Femur (tissue), 1 donor: ENCODE data around the gene CHST11.
"Not testable (repeated sequence)": the region's sequence is repeated elsewhere in the genome, so short reads cannot be mapped to it uniquely, and the experiment has no call there.

Experiments
- DNase-seq: peaks from one replicate; pipeline ENCODE4 v3.0.0-alpha.2; 2017

Gene CHST11

DNA sequence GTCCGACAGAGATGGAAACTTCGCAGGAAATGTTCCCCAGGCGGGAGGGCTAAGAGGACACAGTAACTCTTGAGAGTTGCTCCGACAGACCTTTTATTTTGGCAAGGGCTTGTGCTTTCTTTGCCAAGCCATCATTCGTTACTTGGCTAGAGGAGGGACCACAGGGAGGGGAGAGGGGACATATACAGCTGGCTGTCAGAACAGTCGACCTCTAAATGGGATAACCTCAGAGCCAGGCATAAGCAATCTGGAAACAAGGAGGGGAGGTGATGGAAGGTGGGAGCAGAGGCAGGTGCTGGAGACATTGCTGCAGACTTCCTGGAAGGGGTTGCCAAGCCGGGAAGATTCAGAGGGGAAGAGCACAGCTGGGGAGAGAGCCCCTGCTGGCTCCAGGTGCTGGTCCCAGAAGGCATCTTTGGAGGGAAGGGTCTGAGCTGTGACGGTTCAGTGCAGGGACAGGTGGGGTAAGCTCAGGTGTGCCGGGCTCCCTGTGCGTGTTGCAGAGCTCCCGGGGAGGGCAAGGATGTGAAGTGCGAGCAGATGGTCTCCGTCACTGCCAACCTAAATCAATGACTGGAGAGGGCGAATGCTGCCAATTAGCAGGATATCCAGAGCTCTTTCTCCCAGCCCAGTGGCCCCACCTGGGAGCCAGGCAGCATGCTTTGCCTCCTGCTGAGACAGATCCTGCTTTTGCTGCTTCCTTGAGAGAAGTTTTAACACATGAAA lies 50.1 kb downstream of the CHST11 start:
- peak; percentile 33 for DNase-seq

DNA sequence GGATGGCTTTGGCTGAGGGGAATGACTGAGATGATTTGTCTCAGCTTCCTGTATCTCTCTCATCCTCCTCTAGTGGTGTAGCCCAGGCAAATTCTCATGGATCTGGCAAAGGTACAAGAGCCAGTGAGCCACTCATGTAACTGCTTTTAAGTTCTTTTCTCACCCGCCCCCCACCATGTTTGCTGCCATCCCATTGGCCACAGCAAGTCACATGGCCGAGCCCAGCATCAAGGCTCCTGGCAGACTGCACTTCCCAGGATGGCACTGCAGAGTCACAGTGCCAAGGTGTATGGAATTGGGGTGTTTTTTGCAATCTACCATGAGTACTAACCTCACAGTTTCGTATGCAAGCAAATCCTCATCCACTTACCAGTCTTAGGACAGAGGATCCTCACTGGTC lies 50.9 kb downstream of the CHST11 start:
- DNase-seq, result no peak

DNA sequence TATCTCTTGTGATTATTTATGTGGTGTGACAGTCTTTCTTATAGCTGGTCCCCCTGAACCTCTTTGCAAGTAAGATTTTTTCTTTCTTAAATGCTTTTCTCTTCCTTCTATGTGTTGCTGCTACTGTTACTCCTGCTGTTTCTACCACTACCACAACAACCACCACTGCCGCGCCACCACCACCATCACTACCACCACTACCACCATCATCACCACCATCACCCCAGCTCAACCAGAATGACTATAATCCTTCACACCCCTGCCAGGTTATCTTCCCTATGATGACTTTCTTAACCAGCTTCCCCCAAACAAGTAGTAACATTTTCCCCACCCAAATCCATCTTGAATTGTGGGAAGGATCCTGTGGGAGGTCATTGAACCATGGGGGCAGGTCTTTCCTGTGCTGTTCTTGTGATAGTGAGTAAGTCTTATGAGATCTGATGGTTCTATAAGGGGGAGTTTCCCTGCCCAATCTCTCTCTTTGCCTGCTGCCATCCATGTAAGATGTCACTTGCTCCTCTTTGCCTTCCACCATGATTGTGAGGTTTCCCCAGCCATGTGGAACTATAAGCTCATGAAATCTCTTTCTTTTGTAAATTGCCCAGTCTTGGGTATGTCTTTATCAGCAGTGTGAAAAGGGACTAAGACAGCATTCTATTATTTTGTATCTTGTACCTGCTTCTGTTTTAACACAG lies 52.2 kb downstream of the CHST11 start:
- DNase-seq, result no peak

DNA sequence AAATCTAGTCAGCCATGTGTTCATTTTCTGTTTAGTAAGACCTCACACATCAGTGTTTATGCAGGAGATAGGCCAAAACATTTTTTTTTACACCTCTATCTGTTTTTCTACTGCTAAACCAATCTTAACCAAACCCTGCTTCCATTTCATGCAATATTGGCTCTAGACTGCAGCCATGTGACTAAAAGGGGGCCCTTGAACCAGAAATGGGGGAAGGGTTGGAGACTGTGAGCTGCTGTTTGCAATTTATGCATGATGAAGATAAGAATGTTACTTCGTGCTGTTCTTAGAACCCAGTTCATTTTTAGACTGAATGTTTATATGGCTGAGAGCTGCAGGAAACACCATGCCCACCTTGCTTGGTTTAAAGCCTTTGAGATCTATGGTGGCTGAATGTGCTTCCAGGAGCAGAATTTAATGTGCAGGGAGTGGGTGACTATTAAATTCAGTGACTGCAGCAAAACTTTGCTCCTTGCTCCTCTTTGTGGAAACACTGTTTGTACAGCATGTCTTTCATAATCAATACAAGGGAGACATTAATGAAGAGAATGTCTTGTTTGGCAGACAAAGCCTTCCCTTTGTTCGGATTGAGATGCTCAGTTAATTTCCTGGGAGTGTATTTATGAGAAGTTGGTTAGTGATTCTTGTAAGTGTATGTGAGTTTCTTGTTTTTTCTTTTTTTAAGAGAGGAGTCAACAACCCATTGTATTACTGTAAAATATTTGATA lies 53.6 kb downstream of the CHST11 start:
- DNase-seq, result no peak

DNA sequence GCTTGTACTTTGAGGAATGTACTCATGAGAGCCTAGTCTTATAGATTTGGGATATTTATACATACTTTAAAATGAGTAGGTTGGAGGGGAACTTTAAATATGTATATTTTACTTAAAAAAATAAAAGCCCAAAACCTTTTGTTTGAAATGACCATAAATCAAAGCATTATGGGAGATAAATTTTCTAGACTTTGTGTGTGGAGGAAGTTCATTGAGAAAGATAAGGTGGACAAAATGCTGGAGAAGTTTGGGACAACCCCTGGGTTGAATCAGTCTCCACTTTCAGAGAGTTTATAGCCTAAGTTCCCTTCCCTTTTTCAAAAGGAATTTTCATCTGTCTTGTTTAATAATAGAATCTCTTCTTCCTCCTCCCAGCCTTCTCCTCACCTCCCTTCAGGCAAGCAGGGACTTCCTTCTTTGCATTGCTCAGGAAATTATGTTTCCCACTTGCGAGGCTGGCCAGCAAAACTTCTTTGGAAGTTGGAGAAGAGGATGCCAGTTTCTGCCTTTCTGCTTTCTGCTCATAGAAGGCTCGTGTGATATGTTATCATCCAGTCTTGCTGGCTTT lies 54.2 kb downstream of the CHST11 start:
- DNase-seq, result no peak

DNA sequence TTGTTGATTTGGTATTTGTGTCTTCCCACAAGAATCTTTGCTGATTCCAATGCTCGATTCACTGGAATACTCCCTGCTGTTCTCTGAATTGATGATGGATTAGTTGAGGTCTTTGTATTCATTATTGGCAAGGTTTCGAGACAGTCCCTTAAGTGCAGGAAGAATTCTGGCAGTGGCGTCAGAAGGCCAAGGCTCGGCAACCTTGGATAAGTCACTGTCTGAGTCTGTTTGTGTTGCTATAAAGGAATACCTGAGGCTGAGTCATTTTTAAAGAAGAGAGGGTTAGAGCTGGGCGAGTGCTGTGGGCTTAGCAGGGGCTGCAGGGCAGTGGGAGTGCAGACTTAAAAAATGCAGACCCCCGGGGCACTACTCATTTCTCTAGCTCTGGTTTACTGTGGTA lies 56.9 kb downstream of the CHST11 start:
- no peak for DNase-seq

DNA sequence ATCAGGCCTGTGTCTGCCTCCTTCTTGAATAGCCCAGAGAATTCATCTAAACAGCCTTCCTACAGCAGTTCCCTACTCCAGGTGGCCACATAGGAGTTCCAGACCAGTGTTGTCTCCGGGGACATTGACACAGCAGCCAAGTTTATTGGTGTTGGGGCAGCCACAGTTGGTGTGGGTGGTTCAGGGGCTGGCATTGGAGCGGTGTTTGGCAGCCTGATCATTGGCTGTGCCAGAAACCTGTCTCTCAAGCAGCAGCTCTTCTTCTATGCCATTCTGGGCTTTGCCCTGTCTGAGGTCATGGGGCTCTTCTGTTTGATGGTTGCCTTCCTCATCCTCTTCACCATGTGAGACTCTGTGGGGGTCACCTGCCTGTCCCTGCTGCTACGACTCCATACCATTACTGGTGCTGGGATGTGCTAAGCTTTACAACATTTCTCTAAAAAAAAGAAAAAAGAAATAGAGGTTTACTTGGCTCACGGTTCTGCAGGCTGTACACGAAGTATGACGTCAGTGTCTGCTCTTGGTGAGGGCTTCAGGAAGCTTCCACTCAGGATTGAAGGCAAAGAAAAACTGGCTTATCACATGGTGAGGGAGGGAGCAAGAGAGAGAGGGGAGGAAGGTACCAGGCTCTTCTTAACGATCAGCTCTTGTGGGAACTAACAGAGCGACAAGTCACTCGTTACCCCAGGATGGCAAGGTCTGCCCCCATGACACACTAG lies 57.5 kb downstream of the CHST11 start:
- DNase-seq, result no peak

DNA sequence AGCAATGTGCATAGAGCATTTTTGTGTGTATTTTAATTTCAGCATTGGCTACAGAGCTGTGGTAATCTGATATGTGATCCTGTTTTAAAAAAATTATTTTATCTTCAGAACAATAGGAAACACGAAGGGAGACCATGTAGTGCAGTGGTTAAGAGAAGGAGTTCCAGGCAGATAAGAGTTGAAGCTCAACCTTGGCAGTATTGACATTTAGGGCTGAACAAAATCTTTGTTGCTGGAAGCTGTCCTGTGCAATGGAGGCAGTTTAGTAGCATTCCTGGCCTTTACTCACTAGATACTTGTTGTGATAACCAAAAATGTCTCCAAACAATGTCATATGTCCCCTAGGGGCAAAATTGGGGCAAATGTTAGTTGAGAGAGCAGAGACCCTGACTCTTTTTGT lies 59.2 kb downstream of the CHST11 start:
- DNase-seq, result no peak

DNA sequence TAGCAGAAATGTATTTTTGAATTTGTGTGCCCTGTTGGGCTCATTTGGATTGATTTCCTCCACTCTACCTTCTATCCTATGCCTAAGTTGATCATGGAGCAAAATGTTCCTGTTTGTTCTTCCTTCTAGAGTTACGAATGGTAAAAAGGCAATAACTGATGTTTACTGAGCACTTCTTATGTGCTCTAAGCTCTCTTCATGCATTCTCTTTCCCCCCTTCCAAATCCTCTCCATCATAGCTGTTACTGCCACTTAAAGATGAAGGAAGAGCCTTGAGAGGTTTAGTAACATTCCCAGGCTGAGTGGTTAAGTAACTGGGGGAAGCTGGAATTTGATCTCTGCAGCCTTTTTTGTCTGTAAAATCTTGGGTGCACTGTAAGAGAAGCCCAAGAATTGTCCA lies 60.1 kb downstream of the CHST11 start:
- no peak for DNase-seq

DNA sequence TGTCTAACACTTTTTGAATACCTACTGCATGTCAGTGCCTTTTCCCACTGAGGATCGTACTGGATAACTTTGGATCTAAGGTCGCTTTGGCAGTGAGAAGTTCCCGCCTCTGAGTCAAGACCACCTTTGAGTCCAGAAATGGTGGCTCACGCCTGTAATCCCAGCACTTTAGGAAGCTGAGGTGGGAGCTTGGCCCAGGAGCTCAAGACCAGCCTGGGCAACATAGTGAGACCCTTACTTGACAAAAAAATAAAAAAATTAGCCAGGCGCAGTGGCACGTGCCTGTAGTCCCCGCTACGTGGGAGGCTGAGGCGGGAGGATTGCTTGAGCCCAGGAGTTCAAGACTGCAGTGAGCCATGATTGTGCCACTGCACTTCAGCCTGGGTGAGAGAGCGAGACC lies 61.1 kb downstream of the CHST11 start:
- no peak for DNase-seq

DNA sequence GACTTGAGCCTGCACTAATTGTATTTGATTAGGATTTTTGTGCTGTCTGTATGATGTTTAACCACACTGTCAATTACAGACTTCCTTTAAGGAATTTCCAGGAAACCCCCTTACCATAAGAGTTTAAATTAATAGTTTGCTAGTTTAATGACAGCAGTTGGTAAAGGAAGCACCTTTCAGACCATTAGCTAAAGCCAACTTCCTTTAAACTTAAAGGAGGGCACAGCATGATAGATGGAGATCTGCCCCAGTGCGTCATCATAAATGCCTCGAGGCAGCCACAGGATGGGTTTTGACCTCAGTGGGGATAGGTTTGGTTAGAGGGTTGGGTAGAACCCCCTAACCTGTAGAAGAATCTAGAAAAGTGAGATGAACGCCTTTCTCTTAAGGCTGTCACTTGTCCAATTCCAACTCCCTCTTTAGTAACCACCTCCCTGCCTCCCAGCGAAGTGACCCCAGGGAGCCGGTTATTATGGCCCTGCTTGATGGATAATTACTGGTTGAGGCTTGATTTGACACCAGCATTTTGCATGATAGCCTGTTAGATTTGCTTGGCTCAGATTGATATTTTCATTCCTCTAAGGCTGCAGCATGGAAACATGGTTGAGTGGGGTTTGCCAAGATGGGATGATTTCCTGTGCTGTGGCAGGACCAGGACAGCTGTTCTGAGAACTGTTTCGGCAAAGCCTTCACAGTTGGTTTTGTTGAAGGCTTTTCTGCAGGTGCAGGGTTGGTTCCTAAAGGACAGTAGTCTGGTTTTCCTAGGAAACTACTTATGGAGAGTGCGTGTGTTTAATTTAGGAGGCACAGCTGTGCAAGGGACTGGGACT lies 62.7 kb downstream of the CHST11 start:
- DNase-seq, result no peak

DNA sequence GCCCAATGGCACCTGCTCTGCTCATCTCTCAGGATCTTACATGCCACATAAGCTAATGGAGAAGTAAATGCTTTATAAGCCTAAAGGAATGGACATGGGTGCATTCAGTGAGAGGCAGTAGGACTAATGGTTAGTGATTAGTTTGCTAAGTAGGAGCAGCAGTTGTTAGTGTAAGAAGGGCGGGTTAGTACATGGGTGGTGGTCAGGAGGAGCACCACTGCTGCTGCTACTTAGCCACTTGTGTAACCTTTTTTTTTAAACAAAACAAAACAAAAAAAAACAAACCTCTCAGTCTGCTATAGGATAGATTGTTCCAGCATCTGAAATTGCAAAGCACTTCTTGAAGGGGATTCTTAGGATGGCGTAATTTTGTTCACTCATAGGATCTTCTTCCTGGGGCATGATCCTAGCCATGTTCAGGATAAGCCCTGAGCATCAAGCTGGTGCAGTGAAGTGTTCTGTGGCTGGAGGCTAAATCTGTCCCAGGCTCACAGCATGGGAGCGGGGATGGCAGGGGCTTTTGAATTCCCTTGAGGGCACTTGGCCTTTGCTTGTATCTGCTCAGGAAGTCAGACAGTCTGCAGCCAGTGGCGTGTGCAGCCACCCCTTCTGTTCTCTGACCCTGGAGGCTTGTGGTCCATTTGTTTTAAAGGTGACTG lies 63.6 kb downstream of the CHST11 start:
- no peak for DNase-seq

DNA sequence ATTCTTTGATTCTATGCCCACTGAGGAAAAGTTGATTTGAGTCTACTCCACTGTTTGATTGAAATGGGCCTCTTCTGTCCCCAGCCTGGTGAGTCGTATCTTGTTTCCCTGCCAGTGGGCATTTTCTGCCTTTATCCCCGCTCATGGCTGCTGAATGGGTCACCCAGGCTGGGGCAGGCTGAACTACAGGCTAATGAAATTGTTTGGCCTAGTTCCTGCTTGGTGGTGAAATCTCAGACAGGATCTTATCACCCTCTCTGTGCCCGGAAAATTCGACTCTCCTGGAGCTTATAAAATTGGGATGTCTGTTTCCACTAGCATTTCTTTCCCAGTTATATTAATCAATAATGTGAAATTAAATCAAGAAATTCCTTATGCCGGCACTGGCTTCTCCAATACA lies 65.0 kb downstream of the CHST11 start:
- no peak for DNase-seq

DNA sequence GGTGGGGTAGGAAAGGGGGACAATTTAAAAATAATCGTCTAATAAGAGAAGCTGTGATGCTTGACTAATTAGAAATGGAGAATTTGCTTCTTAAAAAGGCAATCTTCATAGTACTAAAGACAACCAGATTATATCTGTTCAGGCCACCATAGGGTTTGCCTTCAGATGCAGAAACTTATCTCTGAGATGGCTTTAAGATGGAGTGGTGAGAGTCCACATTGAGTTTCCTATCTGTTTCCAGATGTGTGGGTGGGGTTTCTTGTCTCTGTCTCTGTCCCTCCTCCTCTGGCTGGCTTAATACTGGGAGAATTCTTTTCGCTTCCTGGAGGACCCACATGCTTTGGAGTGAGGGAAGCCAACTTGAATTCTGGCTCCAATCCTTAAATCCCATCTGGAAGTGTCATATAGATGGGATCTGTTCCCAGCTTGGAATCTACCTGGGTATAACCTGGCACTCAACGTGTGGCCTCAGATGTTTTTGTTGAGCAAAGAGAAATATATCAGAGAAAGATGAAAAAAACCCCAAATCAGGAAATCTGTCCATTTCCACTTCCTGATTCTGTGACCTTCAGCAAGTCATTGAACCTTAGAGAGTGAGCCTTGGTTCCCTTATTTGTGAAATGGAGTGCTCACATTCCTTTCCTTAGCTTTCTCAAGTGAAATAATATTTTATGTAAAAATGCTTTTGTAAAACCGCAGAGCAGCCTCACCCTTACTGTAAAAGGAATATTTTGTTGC lies 66.4 kb downstream of the CHST11 start:
- no peak for DNase-seq

DNA sequence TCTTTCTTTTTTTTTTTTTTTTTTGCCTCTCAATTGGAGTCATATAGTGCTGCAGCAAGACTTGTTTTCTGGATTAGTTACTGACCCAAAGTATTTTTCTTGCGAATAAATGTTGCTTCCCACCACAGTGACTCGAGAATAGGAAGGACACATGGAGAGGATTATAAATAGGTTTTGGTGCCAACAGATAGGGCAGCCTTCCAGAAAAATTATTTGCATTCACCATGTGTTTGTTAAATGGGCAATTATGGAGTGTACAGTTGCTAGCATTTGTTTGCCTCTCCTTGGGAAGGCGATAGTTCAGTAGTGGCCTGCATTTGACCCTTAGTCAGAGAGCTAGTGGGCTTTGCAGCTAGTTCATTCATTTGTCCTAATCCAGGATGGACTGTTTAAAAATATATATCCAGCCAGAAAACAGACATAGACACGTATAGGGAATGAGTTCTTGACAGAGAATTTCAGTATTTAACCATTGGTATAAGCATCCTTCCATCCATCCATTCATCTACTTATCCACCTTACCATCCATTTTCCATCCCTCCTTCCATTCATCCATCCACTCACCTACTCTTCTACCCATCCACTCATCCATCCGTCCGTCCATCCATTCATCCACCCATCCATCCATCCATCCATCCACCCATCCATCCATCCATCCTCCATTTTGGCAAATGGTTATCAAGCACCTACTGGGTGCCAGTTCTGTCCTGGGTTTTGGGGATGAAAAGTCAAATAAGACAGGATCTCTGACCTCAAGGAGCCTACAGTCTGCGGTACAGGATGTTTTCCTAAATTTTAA lies 67.5 kb downstream of the CHST11 start:
- DNase-seq, result no peak

DNA sequence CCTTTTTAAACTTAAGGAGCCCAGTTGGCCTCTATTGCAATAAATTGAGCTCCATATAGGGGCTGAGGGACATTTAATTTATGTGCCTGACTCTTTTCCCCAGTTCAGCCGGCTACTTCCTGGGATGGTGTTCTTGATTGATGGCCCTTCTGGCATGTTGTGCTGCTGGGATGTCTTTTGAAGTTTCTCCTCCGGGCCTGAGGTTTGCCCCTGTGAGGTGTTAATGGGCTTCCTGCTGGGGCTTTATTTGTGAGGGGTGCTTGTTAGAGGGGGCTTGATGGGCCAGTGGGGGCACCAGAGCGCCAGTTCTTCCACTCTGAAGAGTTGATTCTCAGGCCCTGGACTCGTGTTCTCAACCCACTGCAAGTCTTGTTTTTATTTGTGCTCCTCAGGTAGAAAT lies 69.6 kb downstream of the CHST11 start:
- DNase-seq, result no peak

DNA sequence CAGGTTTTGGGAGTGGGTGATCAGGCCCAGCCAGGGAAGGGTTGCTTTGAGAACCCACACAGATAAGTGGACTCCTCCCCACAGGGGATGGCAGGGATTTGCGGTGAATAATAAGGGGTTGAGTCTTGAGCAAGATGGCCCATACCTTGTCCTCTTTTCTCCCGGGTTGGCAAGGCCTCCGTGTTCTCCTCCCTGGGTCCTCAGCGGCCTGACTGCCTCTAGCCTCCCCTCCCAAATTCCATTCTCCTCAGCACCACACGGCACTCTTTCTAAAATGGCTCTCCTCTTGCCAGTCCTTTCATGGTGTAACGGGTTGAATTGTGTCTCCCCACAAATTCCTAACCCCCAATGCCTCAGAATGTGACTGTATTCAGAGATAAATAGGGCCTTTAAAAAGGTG lies 70.0 kb downstream of the CHST11 start:
- no peak for DNase-seq

DNA sequence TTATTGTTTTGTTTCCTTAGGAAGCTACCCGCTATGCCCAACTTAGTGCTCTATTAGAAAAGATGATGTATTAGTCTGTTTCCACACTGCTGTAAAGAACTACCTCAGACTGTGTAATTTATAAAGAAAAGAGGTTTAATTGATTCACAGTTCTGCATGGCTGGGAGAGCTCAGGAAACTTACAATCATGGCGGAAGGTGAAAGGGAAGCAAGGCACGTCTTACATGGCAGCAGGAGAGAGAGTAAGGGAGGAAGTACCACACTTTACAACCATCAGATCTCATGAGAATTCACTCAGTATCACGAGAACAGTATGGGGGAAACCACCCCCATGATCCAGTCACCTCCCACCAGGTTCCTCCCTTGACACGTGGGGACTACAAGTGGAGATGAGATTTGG lies 70.9 kb downstream of the CHST11 start:
- DNase-seq, result not testable (repeated sequence)

DNA sequence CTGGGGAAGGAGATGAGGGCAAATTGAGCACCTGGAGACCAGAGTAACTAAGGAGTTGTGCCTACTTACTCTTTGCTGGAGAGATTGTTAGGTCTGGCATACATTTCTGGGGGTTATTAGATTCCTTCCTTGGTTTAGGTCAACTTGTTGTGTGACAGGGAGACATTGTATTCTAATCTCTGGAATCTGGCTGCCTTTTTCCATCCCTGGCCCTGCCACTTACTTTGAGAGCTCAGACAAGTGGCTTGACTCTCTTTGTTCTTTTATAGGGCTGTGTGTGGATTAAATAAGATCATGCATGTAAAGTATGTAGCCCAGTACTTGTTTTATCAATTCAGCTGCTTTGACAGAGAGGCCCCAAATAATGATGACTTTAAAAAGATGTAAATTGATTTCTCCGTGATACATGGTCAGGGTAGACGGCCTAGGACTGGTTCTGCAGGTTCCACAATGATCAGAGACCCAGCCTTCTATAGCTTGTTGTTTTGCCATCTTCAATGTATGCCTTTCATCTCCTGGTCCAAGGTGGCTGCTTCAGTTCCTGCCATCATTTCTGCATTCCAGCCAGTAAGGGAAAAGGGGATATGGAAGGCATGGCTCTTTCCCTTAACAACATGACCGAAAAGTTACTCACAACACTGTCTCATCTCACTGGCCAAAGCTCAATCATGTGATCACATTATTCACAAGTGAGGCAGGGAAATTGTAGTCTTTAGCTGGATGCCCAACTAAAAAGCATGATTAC lies 72.6 kb downstream of the CHST11 start:
- DNase-seq, result no peak
